UCSD-AML1 (cell line): ENCODE measurements around the gene MORC1.
A peak's percentile ranks its signal among the peaks of the same experiment; 100 is the strongest.
"Not testable (repeated sequence)": the region's sequence is repeated elsewhere in the genome, so short reads cannot be mapped to it uniquely, and the experiment has no call there.

Source experiments
- DNase-seq: peaks from one replicate; lab custom pipeline; 2025; ENCODE audit not compliant: unreplicated experiment; lab: John Stamatoyannopoulos, UW

The MORC1 gene

DNA sequence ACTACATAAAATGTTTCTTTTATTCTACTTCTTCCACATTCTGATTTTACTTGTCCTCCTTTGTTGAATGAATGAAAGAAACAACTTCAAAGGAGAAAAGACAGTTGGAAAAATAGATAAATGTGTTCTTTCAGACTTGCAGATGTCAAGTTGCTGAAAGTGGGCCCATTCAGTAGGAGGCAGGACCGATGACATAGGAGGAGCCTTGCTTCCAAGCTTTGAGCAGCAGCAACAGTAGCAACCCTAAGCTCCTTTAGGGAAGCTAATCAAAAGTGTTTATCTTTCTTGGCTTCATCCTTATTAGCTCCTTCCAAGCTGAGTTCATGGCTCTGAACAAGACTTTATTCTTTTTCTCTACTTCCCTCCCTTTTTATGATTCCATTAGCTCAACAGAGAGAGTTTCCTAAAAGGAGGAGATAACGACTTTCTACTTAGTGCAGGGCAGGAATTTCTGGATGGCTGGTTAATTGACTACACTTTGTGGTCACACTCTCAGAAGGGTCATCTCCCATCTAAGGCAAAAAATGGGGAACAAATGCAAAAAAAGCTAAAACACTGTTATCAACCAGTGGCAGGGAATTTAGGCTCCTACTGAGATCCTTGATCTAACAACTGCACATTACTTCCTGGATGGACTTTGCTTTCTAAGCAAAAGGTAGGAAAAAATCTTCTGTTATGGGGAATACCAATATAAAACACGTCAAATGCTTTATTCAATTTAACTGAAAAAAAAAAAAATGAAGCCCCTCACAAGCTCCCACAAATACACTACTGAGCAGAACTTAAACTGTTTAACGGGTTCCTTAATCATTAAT is 4.8 kb downstream of the MORC1 start:
- DNase-seq, result no peak

DNA sequence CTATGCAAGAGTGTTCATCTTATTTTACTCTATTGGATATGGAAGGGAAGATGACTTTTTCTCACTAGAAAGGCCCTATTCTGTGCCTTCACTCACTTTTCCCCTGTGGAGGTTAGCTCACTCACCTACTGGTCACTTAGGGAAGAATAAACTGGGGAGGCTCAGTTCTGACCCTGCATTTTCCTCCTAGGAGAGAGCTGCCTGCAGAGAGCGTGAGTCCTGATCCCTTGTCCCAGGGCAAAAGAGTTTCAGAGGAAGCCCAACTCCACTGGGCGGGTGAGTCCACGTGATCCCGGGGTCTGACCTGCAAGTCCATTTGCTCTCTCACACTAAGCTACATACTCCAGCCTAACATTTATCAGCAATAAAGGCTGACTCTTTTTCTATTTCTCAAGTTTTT is 8.4 kb downstream of the MORC1 start:
- no peak for DNase-seq

DNA sequence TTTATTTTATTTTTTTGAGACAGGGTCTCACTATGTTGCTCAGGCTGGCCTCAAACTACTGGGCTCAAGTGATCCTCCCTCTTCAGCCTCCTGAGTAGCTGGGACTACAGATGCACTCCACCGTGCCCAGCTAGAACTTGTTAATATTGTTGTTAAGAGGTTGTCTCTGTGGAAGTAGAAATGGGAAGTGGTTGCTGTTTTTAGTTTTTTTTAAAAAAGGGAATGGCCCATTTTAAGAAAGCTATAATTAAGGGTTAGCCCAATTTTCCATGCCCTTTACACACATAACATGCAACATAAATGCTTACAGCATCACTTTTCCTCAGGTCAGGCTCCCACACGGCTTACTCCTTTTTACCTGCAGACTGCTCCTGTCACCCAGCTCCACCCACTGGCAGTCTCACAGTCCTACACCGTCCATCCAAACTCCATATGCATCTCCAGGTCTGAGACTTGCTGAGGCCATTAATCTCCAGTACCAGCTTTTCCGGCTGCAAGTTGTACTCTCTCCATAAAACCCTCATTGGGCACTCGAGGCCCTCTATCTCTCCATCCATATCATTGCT is 19.8 kb downstream of the MORC1 start:
- no peak for DNase-seq

GRCh38 chr3:109095166-109095565 is 22.8 kb downstream of the MORC1 start:
- DNase-seq, result no peak

DNA sequence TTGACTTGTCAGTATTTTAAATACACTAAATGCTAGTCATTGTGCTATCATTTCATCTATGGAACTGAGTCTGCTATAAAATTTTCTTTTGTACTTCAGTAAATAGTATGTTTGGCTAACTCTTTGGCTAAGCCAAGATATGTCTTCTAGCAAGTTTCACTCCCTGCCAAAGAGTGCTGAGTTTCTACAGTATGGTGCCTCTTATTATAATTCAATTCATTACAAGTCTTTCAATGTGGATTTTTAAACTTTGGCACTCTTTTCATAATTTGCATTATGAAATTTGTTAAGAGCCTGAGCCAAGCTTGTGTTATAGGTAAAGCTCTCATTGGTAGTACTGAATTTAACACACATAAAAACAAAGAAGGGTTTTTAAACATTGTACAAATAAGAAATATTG is 24.4 kb downstream of the MORC1 start:
- DNase-seq, result no peak

- DNase-seq, result no peak
Observed at GRCh38 chr3:109091846-109092245, 26.1 kb downstream of the MORC1 start.

DNA sequence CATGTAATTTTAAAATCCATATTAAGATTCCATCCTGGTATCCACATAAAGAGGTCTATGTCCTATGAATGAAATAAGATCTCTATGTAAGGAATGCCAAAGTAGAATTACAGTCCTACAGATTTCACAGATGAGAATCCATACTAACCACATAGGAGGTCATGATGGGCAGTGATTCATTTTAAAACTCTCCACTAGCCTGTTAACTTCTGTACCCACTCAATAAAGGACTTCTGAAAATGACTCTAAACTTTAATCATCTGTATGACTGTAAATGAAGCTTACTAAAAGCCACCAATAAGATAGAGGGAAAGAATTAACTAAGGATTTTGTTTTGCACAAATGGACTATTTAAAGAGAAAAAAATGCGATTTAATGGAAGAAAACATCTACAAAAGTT is 28.7 kb downstream of the MORC1 start:
- no peak for DNase-seq

DNA sequence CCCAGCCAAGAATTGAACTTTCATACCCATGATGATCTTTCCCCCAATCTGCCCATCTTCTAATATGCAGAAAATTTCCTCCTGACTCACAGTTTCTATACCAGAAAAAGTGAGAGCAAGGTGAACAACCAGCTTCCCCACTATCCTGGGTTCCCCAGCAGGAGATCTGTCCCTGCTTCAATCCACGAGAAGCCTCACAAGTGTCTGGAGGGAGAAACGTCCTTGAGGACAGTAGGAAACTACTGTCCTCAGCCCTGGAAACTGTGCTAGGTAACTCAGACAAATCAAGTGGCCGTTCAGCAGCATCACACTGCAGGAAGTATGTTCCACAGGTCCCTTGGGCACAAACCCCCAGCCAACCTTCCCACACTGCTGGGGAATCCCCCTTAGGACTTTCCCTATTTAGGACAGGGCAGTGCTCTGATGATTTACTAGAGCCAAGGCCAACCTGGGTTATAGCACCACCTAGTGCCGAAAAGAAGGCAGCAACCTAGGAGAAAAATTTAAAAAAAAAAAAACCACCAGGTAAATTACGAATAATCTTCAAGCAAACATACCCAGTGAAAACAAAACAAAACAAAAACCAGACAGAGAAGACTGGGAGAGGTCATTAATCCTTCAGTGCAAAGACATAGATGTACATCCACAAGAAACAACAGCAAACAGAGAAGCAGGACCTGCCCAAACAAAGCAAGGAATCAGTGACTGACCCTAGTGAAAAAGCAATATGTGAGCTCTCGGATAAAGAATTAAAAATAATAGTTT is 36.0 kb downstream of the MORC1 start:
- peak; percentile 19 for DNase-seq

- DNase-seq, result not testable (repeated sequence)
Observed at GRCh38 chr3:109080090-109080489, 37.8 kb downstream of the MORC1 start.

DNA sequence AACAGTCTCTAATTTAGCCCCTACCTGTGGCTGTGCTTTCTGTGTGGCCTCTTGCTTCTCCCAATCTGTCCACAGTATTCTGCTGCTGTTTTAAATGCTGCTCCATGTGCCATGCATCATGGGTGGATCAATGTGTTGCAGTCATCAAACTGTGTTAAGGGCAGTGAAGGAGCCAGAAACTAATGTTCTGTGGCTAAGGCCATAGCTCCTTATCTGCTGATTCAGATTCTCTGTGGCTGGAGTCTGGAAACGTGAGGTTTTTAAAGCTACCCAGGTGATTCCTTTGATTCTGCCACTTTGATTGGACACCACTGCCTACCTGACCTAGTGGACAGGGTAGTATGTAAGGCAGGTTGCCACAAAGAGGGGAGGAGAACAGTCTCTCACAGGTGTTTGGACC is 44.8 kb downstream of the MORC1 start:
- DNase-seq, result no peak

GRCh38 chr3:109072194-109072593 is 45.7 kb downstream of the MORC1 start:
- DNase-seq, result no peak

DNA sequence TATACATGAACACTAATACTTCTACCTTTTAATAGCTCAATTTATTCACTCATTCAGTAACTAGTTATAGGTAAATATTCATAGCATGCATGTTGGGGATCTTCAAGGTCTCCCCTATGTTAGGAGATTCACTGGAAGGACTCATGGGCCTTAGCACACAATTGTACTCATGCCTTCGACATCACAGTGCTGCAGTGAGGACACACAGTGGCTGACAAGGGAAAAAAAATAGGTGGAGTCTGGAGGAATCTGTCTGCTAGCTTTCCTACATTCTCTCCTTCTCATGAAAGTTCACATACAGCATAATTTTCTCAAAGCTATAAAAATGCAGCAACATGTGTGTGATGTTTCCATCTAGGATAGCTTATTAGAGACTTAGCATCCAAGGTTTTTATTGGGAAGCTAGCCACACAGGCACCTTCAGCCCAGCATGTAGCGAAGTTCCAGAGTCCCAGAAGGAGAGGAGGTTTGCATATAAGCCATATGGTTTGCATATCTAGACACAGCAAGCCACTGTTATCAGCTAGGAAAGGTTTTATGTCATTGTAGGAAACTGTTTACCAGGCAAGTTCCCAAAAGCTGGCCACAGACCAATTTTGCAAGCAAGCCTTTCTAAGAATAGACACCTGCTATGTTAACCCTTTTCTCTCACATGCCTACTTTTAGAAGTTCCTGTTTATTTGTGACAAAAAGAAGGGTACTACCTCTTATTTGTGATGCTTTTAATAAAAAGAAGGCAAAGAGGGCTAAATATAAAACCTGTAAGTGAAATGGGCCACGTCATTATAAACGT is 46.4 kb downstream of the MORC1 start:
- DNase-seq, result no peak

GRCh38 chr3:109070211-109070610 is 47.7 kb downstream of the MORC1 start:
- no peak for DNase-seq

GRCh38 chr3:109066864-109067263 is 51.1 kb downstream of the MORC1 start:
- DNase-seq, result no peak

GRCh38 chr3:109059264-109059663 is 58.7 kb downstream of the MORC1 start:
- DNase-seq, result no peak

- no peak for DNase-seq
Observed at GRCh38 chr3:109057616-109058015, 60.3 kb downstream of the MORC1 start.

DNA sequence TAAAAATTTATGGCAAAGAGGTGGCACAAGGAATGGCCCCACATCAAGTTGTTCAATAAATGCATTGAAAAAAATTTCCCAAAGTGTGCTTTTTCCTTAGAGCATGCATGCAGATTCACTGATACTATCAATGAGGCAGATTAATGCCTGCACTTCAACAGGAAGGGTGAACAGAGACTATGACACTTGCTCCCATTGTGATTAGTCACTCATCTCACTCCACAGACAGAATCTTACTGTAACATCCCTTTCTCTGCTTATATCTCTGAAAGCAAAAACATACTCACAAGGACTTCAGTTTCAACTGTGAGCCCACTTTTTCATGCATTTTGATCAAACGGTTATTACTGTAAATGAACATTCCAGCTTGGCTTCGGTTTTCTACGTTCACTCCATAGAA is 60.9 kb downstream of the MORC1 start:
- no peak for DNase-seq

DNA sequence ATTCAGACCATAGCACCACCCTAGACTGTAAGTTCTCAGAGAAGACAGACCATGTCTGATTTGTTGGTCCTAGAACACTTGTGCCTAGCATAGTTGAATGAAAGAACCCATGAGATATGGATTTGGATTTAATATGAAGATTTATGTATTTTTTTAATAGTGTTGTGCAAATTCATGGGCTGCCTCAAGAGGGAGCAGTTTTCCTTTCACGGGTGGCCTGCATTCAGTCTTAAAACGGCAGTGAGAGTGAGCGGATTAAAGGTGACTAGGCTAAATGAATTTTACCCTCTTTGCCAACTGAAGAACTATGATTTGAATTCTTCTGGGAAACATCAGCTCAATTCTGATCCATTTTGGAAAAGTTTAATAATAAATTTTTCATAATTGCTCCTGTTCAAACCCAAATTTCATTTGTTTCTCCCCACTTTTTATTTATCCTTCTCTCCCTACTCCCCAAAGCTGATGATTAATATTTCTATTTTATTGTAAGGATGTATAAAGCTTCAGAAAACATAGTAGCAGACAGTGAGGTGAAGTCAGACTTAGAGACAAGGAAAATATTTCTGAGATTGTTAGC is 67.3 kb downstream of the MORC1 start:
- DNase-seq, result peak; percentile 6

DNA sequence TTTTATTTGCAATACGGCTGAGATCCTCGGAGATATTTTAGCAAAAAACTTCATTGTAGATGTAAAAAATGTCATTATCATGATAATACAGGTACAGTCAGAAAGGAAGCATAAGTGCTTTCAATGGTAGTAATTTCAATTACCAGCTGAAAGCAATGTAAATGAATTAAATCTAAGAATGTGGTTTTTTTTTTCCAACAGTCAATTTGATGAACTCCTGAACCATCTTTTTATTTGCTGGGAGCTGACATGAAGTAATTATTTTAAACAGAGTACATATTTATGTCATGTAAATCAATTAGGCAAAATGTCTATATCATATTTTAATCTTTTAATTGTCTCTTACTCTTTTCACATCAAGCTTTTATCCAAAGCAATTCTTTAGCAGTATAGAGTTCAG is 70.6 kb downstream of the MORC1 start:
- DNase-seq, result no peak

DNA sequence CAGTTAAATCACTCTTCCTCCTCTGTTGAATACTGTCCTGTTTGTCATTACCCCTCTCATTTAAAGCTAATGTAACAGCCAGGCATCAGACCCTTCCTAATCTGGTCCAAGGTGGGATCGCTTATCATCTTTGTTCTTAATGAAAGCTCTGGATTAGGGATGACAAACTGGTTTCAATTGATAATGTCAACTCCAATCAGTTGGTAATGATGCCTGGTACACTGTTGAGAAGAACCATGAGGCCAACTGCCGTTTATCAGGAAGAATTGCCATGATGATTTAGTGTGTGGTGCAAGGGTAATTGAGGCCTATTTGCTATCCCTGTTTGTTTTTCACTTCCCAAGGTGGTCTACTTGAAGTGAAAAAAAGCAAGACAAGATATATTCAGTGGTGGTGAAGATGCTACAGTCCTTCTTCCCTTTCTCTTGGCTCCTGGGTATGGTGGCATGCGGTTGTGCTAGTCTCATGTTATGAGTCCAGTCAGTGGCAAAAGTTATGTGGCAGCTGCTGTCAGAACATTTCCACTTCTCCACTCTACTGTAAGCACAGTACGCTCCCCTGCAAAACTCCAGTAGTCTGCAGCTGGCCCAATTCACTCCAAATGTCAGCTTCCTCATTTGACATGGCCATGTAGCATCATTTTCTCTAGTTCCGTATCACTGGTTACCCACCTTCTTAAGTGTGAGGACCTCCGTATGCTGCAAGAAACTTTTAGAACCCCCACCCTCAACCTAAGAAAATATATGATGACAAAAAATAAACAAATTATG is 72.5 kb downstream of the MORC1 start:
- DNase-seq, result no peak
